Keratinocyte (primary cell): ENCODE data around the gene MAPKAPK3. TPM values are rescaled to one million over a fixed set of nuclear protein-coding genes. Genes with fewer than 3 reads are reported as not detected.
A peak's percentile ranks its signal among the peaks of the same experiment; 100 is the strongest.

Source experiments
- DNase-seq: peaks from one replicate; pipeline ENCODE4 v3.0.0-alpha.2; 2011; ENCODE audit warnings: low read depth, missing footprints, low spot score
- FAIRE-seq: peaks from 2 replicates; lab custom pipeline; 2011; peaks lifted over from hg19 to GRCh38; lab: Jason Lieb, UNC
- H2AFZ ChIP-seq: 2 replicates; pipeline ENCODE4 v1.6.0; 2012; ENCODE audit warnings: low read length, control low read depth, inconsistent platforms; ENCODE audit not compliant: control insufficient read depth
- H3K27ac ChIP-seq: 2 replicates; pipeline ENCODE4 v1.5.1; 2011; ENCODE audit warnings: low read length; ENCODE audit not compliant: control insufficient read depth, insufficient read depth
- H3K27me3 ChIP-seq: 3 replicates; pipeline ENCODE4 v1.6.0; 2011; ENCODE audit warnings: low read length; ENCODE audit not compliant: control insufficient read depth, insufficient read depth; ENCODE audit errors: extremely low read depth
- H3K36me3 ChIP-seq, 2 experiments: 2 replicates in 1 of 2; 3 replicates in 1 of 2; pipeline ENCODE4 v1.5.1; 2011; ENCODE audit warnings: low read length in 2 of 2, mild to moderate bottlenecking in 1 of 2; ENCODE audit not compliant: control insufficient read depth in 2 of 2, insufficient read depth in 2 of 2; ENCODE audit errors: extremely low read depth in 1 of 2
- H3K4me1 ChIP-seq: 3 replicates; pipeline ENCODE4 v1.5.1; 2011; ENCODE audit warnings: low read length; ENCODE audit not compliant: control insufficient read depth, insufficient read depth; ENCODE audit errors: extremely low read depth
- H3K4me2 ChIP-seq: 3 replicates; pipeline ENCODE4 v1.6.0; 2011; ENCODE audit warnings: low read depth, low read length; ENCODE audit not compliant: control insufficient read depth, insufficient read depth; ENCODE audit errors: extremely low read depth
- H3K4me3 ChIP-seq, 3 experiments: fragments of 200-600 bp in 1 of 3; sonication (generic) in 1 of 3; 2 replicates in 2 of 3; 3 replicates in 1 of 3; pipeline ENCODE4 v1.5.1; 2011 to 2016; ENCODE audit warnings: low read length in 3 of 3, mild to moderate bottlenecking in 3 of 3, control low read depth in 2 of 3, inconsistent platforms in 1 of 3, low read depth in 1 of 3, mixed read lengths in 1 of 3, mixed run types in 1 of 3, moderate library complexity in 1 of 3; ENCODE audit not compliant: control insufficient read depth in 2 of 3, insufficient read depth in 2 of 3; ENCODE audit errors: extremely low read depth in 1 of 3
- H3K79me2 ChIP-seq: 2 replicates; pipeline ENCODE4 v1.6.0; 2012; ENCODE audit warnings: low read length; ENCODE audit not compliant: control insufficient read depth, insufficient read depth
- H3K9ac ChIP-seq: 3 replicates; pipeline ENCODE4 v1.6.0; 2011; ENCODE audit warnings: low read length; ENCODE audit not compliant: control insufficient read depth, insufficient read depth; ENCODE audit errors: extremely low read depth
- H3K9me1 ChIP-seq: 3 replicates; pipeline ENCODE4 v1.6.0; 2011; ENCODE audit warnings: low read length; ENCODE audit not compliant: control insufficient read depth, insufficient read depth; ENCODE audit errors: extremely low read depth
- H3K9me3 ChIP-seq: 2 replicates; pipeline ENCODE4 v1.5.1; 2012; ENCODE audit warnings: low read depth, low read length; ENCODE audit not compliant: control insufficient read depth
- H4K20me1 ChIP-seq: 3 replicates; pipeline ENCODE4 v1.6.0; 2011; ENCODE audit warnings: low read length; ENCODE audit not compliant: control insufficient read depth, insufficient read depth; ENCODE audit errors: extremely low read depth
- CTCF ChIP-seq, 3 experiments: IDR thresholded peaks in 1 of 3; conservative IDR thresholded peaks in 1 of 3; optimal IDR thresholded peaks in 1 of 3; 2 replicates in 2 of 3; 3 replicates in 1 of 3; pipeline versions ENCODE3 to v1.5.1; 2011; ENCODE audit warnings: low read length in 3 of 3, mild to moderate bottlenecking in 3 of 3, moderate library complexity in 2 of 3, control low read depth in 1 of 3, inconsistent platforms in 1 of 3; ENCODE audit not compliant: insufficient read depth in 2 of 3; ENCODE audit errors: extremely low read depth in 1 of 3
- EZH2 ChIP-seq: IDR thresholded peaks from one replicate; pipeline ENCODE4 v1.6.1; 2012; ENCODE audit warnings: inconsistent platforms, mild to moderate bottlenecking, low read length, moderate library complexity
- dilution Hi-C: fragments of 300-500 bp; cut with MboI; formaldehyde crosslinking; loops from one replicate; pipeline ENCODE4 v1.7.0; 2020; ENCODE audit warnings: low sequenced_read_pairs; ENCODE audit not compliant: extremely low pct_ligation_motif_present
- polyA plus RNA-seq, 5 experiments: library from polyadenylated mRNA; depleted of rRNA in 3 of 5; stranded (reverse) in 3 of 5; stranded (forward) in 1 of 5; unstranded in 1 of 5; fragments of >200 nt; gene quantifications; 1 replicate in 1 of 5; 2 replicates in 3 of 5; 3 replicates in 1 of 5; pipeline versions ENCODE4 v1.2.1 to v1.2.3, GENCODE V29; 2011 to 2012; ENCODE audit warnings: missing spikeins in 2 of 5, low read depth in 1 of 5, low replicate concordance in 1 of 5

The MAPKAPK3 gene
- polyA plus RNA-seq, 1 donor (not counting 4 experiments of a cell fraction or from before 2014, with no cell fraction given) = 134 TPM

- FAIRE-seq (peak; percentile 41), DNase-seq (no peak)
- peaks cover 27% of the 10 kb centered on the region for H3K4me1 ChIP-seq
- TF ChIP-seq EZH2 (no peak), CTCF (optimal IDR thresholded peaks at IDR 0.05 in 1 of 3, IDR thresholded peaks at IDR 0.05 in 1 of 3, conservative IDR thresholded peaks at IDR 0.05 in 1 of 3; ENCODE audit: extremely low read depth in 1 of 3, insufficient read depth in 2 of 3, low read length in 3 of 3) (no peak)
- peak overlapping the region; percentile 66 for H3K4me2 ChIP-seq
- H3K4me3 ChIP-seq = peak overlapping the region; percentile 79 to 91 (median 85)
- peaks cover 10 to 11% of the 10 kb centered on the region in 2 experiments for H3K36me3 ChIP-seq
- peak overlapping the region; percentile 88 for H3K9ac ChIP-seq
- H3K79me2 ChIP-seq = peaks cover 36% of the 10 kb centered on the region
- H4K20me1 ChIP-seq = no peaks in the 10 kb centered on the region
- H3K9me1 ChIP-seq = no peaks in the 10 kb centered on the region
- H2AFZ ChIP-seq = no peak overlapping the region
- H3K27me3 ChIP-seq = no peaks in the 10 kb centered on the region
- H3K9me3 ChIP-seq = no peaks in the 10 kb centered on the region
- H3K27ac ChIP-seq = peak overlapping the region; percentile 77
- dilution Hi-C loops = loop anchor here (25.0 kb wide), 1 partner anchor 769 kb away; the partner anchor contains the start of genes MANF and RBM15B
These were observed 1.0 kb downstream of the MAPKAPK3 start for GRCh38 chr3:50617911-50618481.

- dilution Hi-C loops = loop anchor here (25.0 kb wide), 1 partner anchor 767 kb away; the partner anchor contains the start of genes MANF and RBM15B
- Histone ChIP-seq H3K4me3 (no peak overlapping the region), H3K9me1 (peaks cover 2% of the 10 kb centered on the region), H2AFZ (no peak overlapping the region), H3K4me2 (no peak overlapping the region), H3K9me3 (no peaks in the 10 kb centered on the region), H3K4me1 (peaks cover 51% of the 10 kb centered on the region), H3K9ac (no peak overlapping the region), H3K36me3 (peaks cover 13 to 18% of the 10 kb centered on the region in 2 experiments), H3K79me2 (peaks cover 51% of the 10 kb centered on the region), H3K27ac (no peak overlapping the region), H4K20me1 (no peaks in the 10 kb centered on the region), H3K27me3 (no peaks in the 10 kb centered on the region)
- FAIRE-seq (no peak), DNase-seq (no peak)
- TF ChIP-seq EZH2 = no peak
- TF ChIP-seq CTCF (optimal IDR thresholded peaks at IDR 0.05 in 1 of 3, IDR thresholded peaks at IDR 0.05 in 1 of 3, conservative IDR thresholded peaks at IDR 0.05 in 1 of 3; ENCODE audit: extremely low read depth in 1 of 3, insufficient read depth in 2 of 3, low read length in 3 of 3) = no peak
These were observed 3.5 kb downstream of the MAPKAPK3 start for GRCh38 chr3:50620420-50620819.
